ENCODE results near the gene MBD5. TPM values are rescaled to one million over a fixed set of nuclear protein-coding genes. Genes with fewer than 3 reads are reported as not detected.

MBD5 gene
- total RNA-seq, 1 donor from 2014 or later = 14.5 TPM

DNA sequence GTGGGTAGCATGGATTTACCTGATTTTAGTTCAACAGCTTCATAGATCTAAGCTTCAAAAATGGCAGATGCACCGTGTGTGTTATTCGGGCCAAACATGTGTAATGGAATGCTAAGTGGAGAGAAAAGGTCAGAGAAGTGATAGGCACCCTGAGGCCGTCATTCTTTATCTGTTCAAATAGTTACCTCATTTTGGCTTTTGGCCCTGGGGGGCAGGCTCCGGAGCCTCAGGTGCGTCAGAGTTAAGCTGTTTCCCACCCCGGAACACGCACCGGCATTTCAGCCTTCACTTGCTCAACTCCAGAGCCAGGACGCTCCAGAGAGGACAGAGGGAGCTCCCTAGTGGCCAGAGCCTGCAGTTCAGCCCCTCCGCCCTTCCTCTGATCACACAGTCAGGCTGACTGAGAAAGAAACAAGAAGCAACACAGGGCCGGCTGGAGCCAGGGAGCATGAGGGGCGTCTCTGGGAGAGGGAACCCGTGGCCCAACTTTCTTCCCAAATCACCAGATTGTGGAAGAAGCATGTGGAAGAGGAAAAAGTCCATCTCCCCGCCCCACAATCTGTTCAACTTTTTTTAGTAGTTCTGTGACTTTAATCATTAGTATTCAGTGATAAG lies 488.5 kb downstream of the MBD5 start:
- TF ChIP-seq, protein P1, sequence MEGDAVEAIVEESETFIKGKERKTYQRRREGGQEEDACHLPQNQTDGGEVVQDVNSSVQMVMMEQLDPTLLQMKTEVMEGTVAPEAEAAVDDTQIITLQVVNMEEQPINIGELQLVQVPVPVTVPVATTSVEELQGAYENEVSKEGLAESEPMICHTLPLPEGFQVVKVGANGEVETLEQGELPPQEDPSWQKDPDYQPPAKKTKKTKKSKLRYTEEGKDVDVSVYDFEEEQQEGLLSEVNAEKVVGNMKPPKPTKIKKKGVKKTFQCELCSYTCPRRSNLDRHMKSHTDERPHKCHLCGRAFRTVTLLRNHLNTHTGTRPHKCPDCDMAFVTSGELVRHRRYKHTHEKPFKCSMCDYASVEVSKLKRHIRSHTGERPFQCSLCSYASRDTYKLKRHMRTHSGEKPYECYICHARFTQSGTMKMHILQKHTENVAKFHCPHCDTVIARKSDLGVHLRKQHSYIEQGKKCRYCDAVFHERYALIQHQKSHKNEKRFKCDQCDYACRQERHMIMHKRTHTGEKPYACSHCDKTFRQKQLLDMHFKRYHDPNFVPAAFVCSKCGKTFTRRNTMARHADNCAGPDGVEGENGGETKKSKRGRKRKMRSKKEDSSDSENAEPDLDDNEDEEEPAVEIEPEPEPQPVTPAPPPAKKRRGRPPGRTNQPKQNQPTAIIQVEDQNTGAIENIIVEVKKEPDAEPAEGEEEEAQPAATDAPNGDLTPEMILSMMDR (IDR thresholded peaks at IDR 0.05; ENCODE audit: insufficient read depth, low read length, poor library complexity, severe bottlenecking) = peak; percentile 97
- H3K36me3 ChIP-seq (ENCODE audit: control insufficient read depth, insufficient read depth, low read length) = no peaks in the 10 kb centered on the region
- H3K27me3 ChIP-seq (ENCODE audit: control insufficient read depth, insufficient read depth, low read length) = no peaks in the 10 kb centered on the region
- DNase-seq (ENCODE audit: low read depth) = peak; percentile 41
- peak overlapping the region; percentile 22 for H3K4me3 ChIP-seq (ENCODE audit: low read depth, low read length)

DNA sequence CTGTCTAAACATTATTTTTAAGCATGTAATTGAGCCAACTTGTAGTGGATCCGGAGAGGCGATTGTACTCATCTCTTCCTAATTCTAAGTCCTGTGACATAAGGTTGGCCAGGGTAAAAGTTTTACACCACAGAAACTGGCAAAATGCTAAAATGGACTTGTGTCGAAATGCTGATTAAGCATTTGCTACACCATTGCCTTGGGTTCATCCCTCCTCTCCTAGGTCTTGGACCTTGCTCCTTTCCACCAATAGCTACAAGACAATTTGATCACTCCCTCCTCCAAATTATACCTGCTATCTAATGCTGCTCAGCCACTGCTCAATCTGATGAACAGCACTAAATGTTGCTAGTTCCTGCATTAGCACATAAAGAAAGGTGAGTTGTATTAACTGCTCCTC lies 491.0 kb downstream of the MBD5 start:
- Histone ChIP-seq H3K27me3 (ENCODE audit: control insufficient read depth, insufficient read depth, low read length) (no peaks in the 10 kb centered on the region), H3K36me3 (ENCODE audit: control insufficient read depth, insufficient read depth, low read length) (peaks cover 2% of the 10 kb centered on the region), H3K4me3 (ENCODE audit: low read depth, low read length) (no peak overlapping the region)
- TF ChIP-seq, protein P1 (IDR thresholded peaks at IDR 0.05; ENCODE audit: insufficient read depth, low read length, poor library complexity, severe bottlenecking) = no peak
- no peak for DNase-seq (ENCODE audit: low read depth)

DNA sequence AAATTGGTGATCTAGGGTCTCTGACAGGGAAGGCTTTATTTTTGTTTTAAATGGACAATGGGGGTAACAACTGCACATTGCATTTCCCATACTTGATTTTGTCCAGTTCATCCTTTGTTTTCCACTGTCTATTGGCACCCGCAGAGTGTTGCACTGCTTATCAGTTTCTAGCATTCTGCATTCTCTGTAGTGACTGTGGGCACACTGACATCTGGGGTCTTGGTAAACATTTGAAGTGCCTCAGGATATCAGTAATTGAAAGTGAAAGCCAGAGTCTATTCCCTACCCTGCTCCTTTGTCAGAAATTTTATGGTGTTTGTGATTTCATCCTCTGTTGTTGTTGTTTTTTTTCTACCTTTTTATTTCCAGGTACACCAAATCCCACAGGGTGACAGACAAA lies 491.6 kb downstream of the MBD5 start:
- DNase-seq (ENCODE audit: low read depth) = no peak
- TF ChIP-seq, protein P1 (IDR thresholded peaks at IDR 0.05; ENCODE audit: insufficient read depth, low read length, poor library complexity, severe bottlenecking) = no peak

DNA sequence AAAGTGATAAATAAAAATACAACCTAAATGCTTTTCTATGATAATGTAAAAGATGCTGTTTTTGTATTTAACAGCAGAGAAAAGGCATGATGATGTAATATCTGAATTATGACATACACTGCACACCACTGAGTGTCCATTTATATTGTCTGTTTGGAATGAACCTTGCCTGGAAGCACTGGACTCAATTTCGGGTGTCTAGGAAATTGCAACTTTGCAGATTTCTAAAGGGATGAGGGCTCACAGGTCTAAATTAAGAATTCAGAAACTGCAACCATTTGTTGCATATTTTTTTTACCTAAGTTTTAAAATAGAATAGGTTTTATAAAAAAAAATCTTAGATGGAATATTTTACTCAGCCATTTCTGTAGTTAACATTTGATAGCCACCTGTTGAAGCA lies 492.5 kb downstream of the MBD5 start:
- DNase-seq (ENCODE audit: low read depth) = no peak
- H3K36me3 ChIP-seq (ENCODE audit: control insufficient read depth, insufficient read depth, low read length) = peaks cover 2% of the 10 kb centered on the region
- no peak overlapping the region for H3K4me3 ChIP-seq (ENCODE audit: low read depth, low read length)
- no peaks in the 10 kb centered on the region for H3K27me3 ChIP-seq (ENCODE audit: control insufficient read depth, insufficient read depth, low read length)
- TF ChIP-seq, protein P1 (IDR thresholded peaks at IDR 0.05; ENCODE audit: insufficient read depth, low read length, poor library complexity, severe bottlenecking) = no peak

More for the DNA sequence above, 491.6 kb downstream of the MBD5 start:
- H3K27me3 ChIP-seq (ENCODE audit: control insufficient read depth, insufficient read depth, low read length) = no peaks in the 10 kb centered on the region
- H3K36me3 ChIP-seq (ENCODE audit: control insufficient read depth, insufficient read depth, low read length) = peaks cover 2% of the 10 kb centered on the region
- no peak overlapping the region for H3K4me3 ChIP-seq (ENCODE audit: low read depth, low read length)

DNA sequence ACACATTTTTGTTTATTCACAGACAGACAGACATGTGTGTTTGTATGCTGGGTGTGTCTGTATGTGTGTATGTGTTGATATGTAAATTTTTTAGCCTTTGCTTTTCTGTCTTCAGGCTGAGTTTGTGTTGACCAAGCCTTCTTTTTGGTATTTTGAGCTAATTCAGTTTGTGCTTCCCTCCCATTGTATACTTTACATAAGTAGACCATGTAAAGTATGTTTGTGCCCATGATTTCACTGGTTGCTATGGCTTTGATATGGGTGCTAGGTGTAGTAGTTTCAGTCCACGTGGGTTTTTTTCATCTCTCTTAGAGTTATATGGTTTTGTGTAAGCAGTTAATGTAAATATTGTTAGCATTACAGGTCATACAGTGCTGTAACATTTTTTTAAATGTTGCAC lies 494.2 kb downstream of the MBD5 start:
- no peak for DNase-seq (ENCODE audit: low read depth)
- no peaks in the 10 kb centered on the region for H3K27me3 ChIP-seq (ENCODE audit: control insufficient read depth, insufficient read depth, low read length)
- TF ChIP-seq, protein P1 (IDR thresholded peaks at IDR 0.05; ENCODE audit: insufficient read depth, low read length, poor library complexity, severe bottlenecking) = no peak
- no peak overlapping the region for H3K4me3 ChIP-seq (ENCODE audit: low read depth, low read length)
- H3K36me3 ChIP-seq (ENCODE audit: control insufficient read depth, insufficient read depth, low read length) = peaks cover 2% of the 10 kb centered on the region

DNA sequence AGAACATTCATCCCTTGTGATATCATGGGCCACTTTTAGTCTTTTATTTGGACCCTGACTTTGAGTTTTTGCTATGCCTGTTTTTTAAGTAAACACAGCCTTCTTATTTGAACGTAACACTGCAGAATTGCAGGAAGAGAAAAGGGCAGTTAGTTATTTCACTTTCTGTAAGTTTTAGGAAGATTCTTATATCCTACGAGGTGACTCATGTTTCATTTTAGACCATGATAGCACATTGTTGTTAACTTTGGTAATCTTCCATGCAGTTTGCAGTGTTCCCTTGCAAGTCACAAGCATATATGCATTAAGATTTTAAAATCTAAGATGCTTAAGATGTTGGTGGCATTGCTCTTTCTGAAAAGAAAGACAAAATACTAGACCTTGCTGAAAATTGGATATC lies 495.1 kb downstream of the MBD5 start:
- Histone ChIP-seq H3K27me3 (ENCODE audit: control insufficient read depth, insufficient read depth, low read length) (no peaks in the 10 kb centered on the region), H3K4me3 (ENCODE audit: low read depth, low read length) (no peak overlapping the region), H3K36me3 (ENCODE audit: control insufficient read depth, insufficient read depth, low read length) (peaks cover 2% of the 10 kb centered on the region)
- DNase-seq (ENCODE audit: low read depth) = no peak
- TF ChIP-seq, protein P1 (IDR thresholded peaks at IDR 0.05; ENCODE audit: insufficient read depth, low read length, poor library complexity, severe bottlenecking) = no peak

All from kidney epithelial cell (primary cell).